Left ventricle myocardium inferior (tissue), 1 donor: ENCODE results near the gene PTN. TPM values are rescaled to one million over a fixed set of nuclear protein-coding genes. Genes with fewer than 3 reads are reported as not detected.
"Not testable (repeated sequence)": the region's sequence is repeated elsewhere in the genome, so short reads cannot be mapped to it uniquely, and the experiment has no call there.

ENCODE experiments used
- DNase-seq: peaks from one replicate; pipeline ENCODE4 v3.0.0-alpha.2; 2020
- H3K27ac ChIP-seq: fragments of 200-600 bp; replicated peaks from 2 replicates; pipeline ENCODE4 v1.8.0; 2021
- H3K27me3 ChIP-seq: fragments of 200-600 bp; 2 replicates; pipeline ENCODE4 v1.8.0; 2021; ENCODE audit warnings: low read depth
- H3K36me3 ChIP-seq: fragments of 200-600 bp; 2 replicates; pipeline ENCODE4 v1.8.0; 2021
- H3K4me1 ChIP-seq: fragments of 200-600 bp; 2 replicates; pipeline ENCODE4 v1.8.0; 2021
- H3K4me3 ChIP-seq: fragments of 200-600 bp; 2 replicates; pipeline ENCODE4 v1.8.0; 2021; ENCODE audit warnings: mild to moderate bottlenecking, moderate library complexity
- H3K9me3 ChIP-seq: fragments of 200-600 bp; replicated peaks from 2 replicates; pipeline ENCODE4 v1.8.0; 2021
- CTCF ChIP-seq: fragments of 200-600 bp; IDR thresholded peaks from 2 replicates; pipeline ENCODE4 v1.8.0; 2021; ENCODE audit warnings: antibody characterized with exemption, mild to moderate bottlenecking, borderline replicate concordance
- intact Hi-C: fragments of 100-400 bp; cut with micrococcal nuclease; formaldehyde crosslinking; loops from one replicate; pipeline ENCODE4 v1.11.0; 2022
- total RNA-seq: library from RNA; stranded (reverse); fragmentation: NEBNext Ultra II Directional; extraction: Animal tissue kit (Norgen Biotek cat#: 25700); gene quantifications from one replicate; pipeline ENCODE4 v1.2.1, GENCODE V29; 2021
- donor health status: DM: no; HTN: yes; CAD: no; lungs with severe emphysema.

Gene PTN
- total RNA-seq, 1 donor from 2014 or later: 11.2 TPM

DNA sequence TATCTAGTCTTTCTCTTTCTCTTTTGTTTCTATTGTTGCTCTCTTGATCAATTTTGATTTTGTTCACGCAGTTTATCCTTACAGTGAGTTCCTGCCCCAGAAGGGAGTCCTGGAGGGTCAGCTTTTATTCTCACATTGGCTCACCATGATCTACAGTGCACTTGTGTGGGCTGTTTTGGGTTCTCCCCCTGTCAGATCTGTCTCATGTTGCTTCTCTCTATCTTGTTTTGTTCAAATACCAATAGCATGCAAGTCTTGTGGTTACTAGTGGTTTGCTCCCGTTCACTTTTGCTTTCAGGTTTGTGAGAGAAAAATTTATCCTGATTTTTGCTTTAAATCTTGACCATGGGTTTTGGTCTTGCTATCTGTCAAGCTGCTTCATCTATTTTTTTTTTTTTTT, 74.3 kb downstream of the PTN start:
- H3K9me3 ChIP-seq: no peaks in the 10 kb centered on the region
- TF ChIP-seq CTCF: no peak
- no peak overlapping the region for H3K4me3 ChIP-seq
- H3K36me3 ChIP-seq: no peaks in the 10 kb centered on the region
- no peak for DNase-seq
- H3K27me3 ChIP-seq: no peaks in the 10 kb centered on the region
- no peak overlapping the region for H3K27ac ChIP-seq
- H3K4me1 ChIP-seq: no peaks in the 10 kb centered on the region
- intact Hi-C loops: no loop called here

- DNase-seq, H3K4me3 ChIP-seq, intact Hi-C loops, H3K27me3 ChIP-seq, H3K27ac ChIP-seq, H3K36me3 ChIP-seq, H3K9me3 ChIP-seq, H3K4me1 ChIP-seq: not testable (repeated sequence)
Measured at GRCh38 chr7:137268001-137268865, 75.3 kb downstream of the PTN start.

GRCh38 chr7:137266764-137267163, 76.8 kb downstream of the PTN start:
- intact Hi-C loops: no loop called here
- Histone ChIP-seq H3K36me3 (no peaks in the 10 kb centered on the region), H3K9me3 (no peaks in the 10 kb centered on the region), H3K27me3 (no peaks in the 10 kb centered on the region), H3K4me1 (no peaks in the 10 kb centered on the region), H3K4me3 (no peak overlapping the region), H3K27ac (no peak overlapping the region)
- no peak for DNase-seq
- TF ChIP-seq CTCF: no peak

DNA sequence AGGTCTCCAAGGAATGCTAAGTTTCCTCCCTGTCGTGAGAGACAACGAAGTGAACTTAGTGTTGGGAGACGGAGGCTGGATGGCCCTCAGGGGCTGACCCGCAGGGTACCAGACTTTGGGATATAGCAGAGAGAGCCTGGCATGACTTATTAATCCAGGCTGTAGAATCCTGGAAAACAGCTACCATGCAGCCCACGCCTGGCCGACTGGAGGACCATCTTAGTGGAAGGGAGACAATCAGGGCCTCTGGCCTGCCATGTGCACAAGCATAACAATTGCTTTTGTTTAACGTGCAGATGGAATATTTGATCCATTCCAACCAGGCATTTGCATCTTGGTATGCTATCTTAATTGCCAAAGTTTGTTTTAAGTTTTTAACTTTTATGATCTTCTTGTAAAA, 78.1 kb downstream of the PTN start:
- H3K27ac ChIP-seq, DNase-seq, H3K27me3 ChIP-seq, H3K36me3 ChIP-seq, intact Hi-C loops, H3K4me1 ChIP-seq, H3K9me3 ChIP-seq, H3K4me3 ChIP-seq: not testable (repeated sequence)

DNA sequence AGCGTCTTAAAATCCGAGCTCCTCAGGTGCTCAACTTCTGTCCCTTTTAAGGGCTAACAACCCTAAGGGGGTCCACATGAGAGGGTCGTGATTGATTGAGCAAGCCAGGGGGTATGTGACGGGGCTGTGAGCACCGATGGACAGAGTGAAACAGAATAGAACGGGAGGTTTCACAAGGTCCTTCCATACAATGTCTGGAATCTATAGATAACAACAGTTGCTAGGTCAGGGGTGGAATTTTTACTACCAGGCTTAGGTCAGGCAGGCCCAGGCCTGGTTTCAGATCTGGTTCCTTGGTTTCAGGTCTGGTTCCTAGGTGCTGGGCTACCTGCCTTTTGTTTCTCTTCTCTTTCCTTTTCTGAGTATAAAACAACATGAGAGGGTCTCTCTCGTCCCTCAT, 80.9 kb downstream of the PTN start:
- no peaks in the 10 kb centered on the region for H3K4me1 ChIP-seq
- DNase-seq: no peak
- H3K9me3 ChIP-seq: no peaks in the 10 kb centered on the region
- intact Hi-C loops: no loop called here
- no peak for TF ChIP-seq CTCF
- H3K4me3 ChIP-seq: no peak overlapping the region
- H3K27me3 ChIP-seq: no peaks in the 10 kb centered on the region
- H3K27ac ChIP-seq: no peak overlapping the region
- no peaks in the 10 kb centered on the region for H3K36me3 ChIP-seq

DNA sequence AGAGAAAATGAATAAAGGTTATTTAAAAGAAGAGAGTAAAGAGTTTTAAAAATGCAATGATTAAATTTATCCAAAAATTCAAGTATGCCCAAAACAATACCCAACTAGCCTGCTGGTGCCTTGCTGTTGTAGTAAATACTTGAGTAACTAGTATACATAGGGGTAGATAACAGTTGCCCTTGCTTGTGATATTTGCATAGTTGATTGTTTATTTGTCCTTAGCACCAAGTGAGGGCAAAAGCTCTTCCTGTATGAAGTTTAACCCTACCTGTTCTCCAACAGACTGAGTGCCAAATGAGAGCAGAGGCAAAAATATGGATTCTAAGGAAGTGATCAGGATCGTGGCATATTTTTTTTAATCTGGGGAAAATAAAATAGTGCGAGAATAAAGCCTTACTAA, 85.0 kb downstream of the PTN start:
- TF ChIP-seq CTCF: no peak
- H3K27me3 ChIP-seq: no peaks in the 10 kb centered on the region
- H3K9me3 ChIP-seq: no peaks in the 10 kb centered on the region
- intact Hi-C loops: no loop called here
- no peak overlapping the region for H3K27ac ChIP-seq
- H3K36me3 ChIP-seq: no peaks in the 10 kb centered on the region
- H3K4me1 ChIP-seq: no peaks in the 10 kb centered on the region
- no peak overlapping the region for H3K4me3 ChIP-seq
- DNase-seq: no peak
